ENCODE data around the gene HYAL2.

HYAL2 gene

GRCh38 chr3:50303013-50303815, 19.3 kb downstream of the HYAL2 start, which contains the start of gene HYAL1:
Gene HYAL1, minus strand, starts transcription at chr3:50303574. Its CDS starts 618 bp downstream, at chr3:50302956.
- no peak for DNase-seq (ENCODE audit: low spot score)

- DNase-seq (ENCODE audit: low spot score), result no peak
Measured at GRCh38 chr3:50302095-50303012, 20.2 kb downstream of the HYAL2 start.

GRCh38 chr3:50300681-50301254, 21.8 kb downstream of the HYAL2 start:
- DNase-seq (ENCODE audit: low spot score), result no peak

GRCh38 chr3:50299929-50300680, 22.4 kb downstream of the HYAL2 start:
- DNase-seq (ENCODE audit: low spot score), result peak; percentile 22

DNA sequence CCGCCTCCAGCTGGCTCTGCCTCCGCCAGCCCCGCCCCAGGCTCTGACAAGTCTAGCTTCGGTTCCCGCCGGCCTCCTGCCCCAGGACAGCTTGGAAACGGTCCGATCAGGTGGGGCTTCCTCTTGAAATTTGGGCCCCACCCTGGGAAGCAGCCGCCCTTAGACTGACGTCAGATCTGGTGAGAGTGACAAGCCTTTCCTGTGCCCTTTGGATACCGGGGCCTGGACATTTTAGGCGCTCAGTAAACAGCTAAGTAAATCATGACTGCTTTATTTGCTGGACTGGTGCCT, 23.0 kb downstream of the HYAL2 start:
- no peak for DNase-seq (ENCODE audit: low spot score)

- DNase-seq (ENCODE audit: low spot score), result peak; percentile 100
Measured at GRCh38 chr3:50298836-50299637, 23.5 kb downstream of the HYAL2 start, which contains the start of the genes HYAL3 and NAA80. Gene HYAL3, minus strand, starts transcription at chr3:50299405. Its CDS starts 3,803 bp downstream, at chr3:50295602. Gene NAA80, minus strand, starts transcription at chr3:50299405. Its CDS starts 1,942 bp downstream, at chr3:50297463.

GRCh38 chr3:50297896-50298725, 24.4 kb downstream of the HYAL2 start:
- DNase-seq (ENCODE audit: low spot score), result no peak

DNA sequence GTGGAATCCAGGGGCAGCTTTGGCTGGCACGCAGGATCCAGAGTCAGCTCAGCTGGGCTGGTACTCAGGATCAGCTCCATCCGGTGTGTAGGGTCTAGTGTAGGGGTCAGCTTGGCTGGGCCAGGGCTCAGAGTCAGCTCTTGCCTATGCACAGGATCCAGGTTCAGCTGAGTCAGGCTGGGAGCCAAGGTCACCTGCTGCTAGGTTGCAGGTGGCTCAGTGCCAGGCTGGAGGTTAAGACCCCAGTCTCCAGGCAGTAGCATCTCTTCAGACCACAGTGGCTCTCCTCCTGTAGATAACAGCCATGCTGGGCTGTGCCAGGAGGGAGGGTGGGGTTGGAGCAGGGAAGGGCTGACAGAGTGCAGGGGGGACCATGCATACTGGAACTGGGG, 25.2 kb downstream of the HYAL2 start:
- DNase-seq (ENCODE audit: low spot score), result no peak

DNA sequence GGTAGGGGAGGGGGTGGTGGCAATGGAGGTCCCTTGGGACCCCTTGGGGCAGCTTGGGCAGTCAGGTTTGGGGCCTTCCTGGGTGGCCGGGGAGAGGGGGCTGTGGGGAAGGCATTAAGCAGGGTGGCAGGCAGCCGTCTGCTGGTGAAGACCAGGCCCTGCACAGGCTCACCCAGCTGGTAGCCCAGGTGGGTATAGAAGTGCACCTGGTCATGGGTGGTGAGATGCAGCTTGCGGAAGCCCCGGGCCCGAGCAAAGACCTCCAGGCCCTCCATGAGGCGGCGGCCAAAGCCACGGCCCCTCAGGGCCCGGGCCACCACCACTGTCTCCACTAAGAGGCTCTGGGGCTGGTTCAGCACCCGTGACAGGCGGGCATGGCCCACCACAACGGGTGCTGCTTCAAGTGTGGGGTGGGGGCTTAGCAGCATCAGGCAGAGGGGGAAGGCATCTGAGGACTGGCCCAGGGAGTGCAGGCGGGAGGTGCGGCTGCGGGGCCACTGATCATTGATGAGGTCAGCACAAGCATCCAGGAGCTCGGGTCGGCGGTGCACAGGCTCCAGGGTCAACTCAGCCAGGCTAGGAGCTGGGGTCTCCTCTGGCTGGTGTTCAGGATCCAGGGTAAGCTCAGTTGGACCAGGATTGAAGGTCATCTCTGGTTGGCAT, 25.7 kb downstream of the HYAL2 start:
- DNase-seq (ENCODE audit: low spot score), result no peak

DNA sequence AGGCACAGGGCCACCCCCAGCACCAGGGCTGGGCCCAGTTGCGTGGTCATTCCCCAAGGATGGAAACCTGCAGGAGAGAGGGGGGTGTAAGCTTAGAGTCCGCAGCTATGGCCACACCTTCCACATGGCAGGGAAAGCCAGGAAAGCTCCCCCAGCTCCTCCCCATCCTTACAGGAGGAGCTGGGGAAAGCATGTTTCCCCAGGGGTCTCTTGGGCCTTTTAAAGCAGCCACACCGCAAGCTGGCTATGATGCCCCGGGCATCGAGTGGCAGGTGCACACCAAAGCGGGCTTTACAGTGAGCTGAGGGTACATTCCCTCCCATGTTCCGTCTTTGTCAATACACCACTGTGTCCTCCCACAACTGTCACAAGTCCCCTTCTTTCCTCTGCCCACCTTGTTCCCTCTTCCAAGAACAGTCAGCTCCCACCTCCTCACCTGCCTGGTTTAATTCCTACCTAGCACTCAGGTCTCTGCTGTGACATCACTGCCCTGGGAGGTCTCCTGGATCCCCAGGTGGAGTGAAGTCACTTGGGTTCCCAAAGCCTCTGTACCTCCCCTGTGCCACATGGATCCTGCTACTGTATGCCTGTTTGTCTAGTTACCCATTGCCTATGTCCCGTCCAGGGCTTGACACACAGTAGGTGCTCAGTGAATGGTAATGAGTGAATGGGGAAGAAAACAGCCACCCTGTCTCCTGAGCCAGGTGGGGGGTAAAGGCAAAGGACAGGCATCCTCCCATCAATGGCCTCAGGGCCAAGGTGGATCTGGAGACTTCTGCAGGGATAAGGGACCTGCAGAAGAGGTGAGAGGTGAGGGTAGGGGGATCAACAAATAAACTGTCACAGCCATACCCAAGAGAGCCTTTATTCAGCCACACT, 26.8 kb downstream of the HYAL2 start:
- DNase-seq (ENCODE audit: low spot score), result no peak

GRCh38 chr3:50294492-50295403, 27.8 kb downstream of the HYAL2 start:
- no peak for DNase-seq (ENCODE audit: low spot score)

- no peak for DNase-seq (ENCODE audit: low spot score)
Measured at GRCh38 chr3:50294089-50294488, 28.5 kb downstream of the HYAL2 start.

GRCh38 chr3:50293079-50293801, 29.3 kb downstream of the HYAL2 start:
- no peak for DNase-seq (ENCODE audit: low spot score)

DNA sequence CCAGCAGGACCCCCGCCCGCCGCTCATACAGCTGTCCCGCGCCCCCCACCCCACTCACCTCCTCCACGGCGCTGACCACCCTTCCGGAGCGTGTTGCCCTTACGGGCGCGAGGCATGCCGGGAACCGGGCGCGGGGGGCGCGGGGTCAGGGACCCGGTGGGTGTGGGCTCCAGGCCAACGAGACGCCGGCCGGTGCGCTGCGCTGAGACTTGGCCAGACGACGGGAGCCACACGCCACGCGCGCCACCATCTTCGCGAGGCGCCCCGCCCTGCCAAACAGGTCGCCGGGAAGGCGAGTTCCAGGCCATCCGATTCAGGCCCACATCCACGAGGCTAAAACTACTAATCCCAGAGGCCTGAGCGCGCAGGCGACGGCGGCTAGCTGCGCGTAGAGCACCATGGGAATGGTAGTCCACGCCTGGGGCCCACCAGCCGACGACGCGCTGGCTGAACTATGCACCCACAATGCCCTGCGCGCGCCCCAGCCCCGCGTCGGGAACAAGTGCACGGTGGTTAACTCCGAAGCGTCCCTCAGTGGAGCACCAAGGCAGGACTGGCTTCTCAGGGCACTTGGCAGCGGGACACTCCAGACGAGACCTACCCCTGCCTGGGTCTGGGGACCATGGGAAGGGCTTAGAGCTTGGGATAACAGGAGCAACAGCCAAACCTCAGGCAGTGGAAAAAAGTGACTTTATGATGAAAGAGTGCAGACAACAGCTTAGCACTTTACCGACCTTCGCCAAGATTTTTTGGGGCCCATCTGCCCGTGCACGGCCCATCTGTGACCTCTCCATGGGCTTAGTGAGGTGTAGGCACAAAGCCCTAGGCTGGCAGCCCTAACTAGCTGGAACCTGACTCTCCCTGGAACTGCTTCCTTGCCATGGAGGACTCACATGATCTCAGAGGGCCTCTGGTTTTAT, 30.1 kb downstream of the HYAL2 start, which contains the start of gene IFRD2:
IFRD2 (minus strand) TSS at position 271 of the 920 bp plus-strand sequence; CDS start at position 116, 155 bp downstream.
- peak; percentile 97 for DNase-seq (ENCODE audit: low spot score)

- DNase-seq (ENCODE audit: low spot score), result no peak
Measured at GRCh38 chr3:50290161-50290641, 32.3 kb downstream of the HYAL2 start.

Data from GM03348 (cell line).